HEK293 (cell line): ENCODE results near the gene RPS21.

ENCODE experiments used
- CTCF ChIA-PET: fragments of 350-600 bp; formaldehyde crosslinking; extraction: SDS; loops from one replicate; lab custom pipeline; 2021; ENCODE audit warnings: antibody characterized with exemption; lab: Yijun Ruan, JAX
- POLR2A ChIA-PET: fragments of 300-600 bp; formaldehyde crosslinking; extraction: SDS; loops from one replicate; lab custom pipeline; 2020; ENCODE audit warnings: antibody characterized with exemption, inconsistent platforms; lab: Yijun Ruan, JAX
- H3K27ac ChIP-seq: fragments of 200-500 bp; sonication (Bioruptor generic); 2 replicates; pipeline ENCODE4 v1.5.1; 2014; ENCODE audit warnings: low read depth, low read length, control low read depth, inconsistent platforms; ENCODE audit errors: extremely low read depth
- H3K36me3 ChIP-seq, 2 experiments: fragments of 200-500 bp in 1 of 2; sonication (Bioruptor generic) in 1 of 2; 1 replicate in 1 of 2; 2 replicates in 1 of 2; pipeline ENCODE4 v1.5.1; 2014 to 2017; ENCODE audit warnings: inconsistent platforms in 2 of 2, low read length in 2 of 2; ENCODE audit not compliant: control insufficient read depth in 2 of 2, insufficient read depth in 1 of 2
- H3K4me1 ChIP-seq: fragments of 200-500 bp; sonication (Bioruptor generic); 2 replicates; pipeline ENCODE4 v1.5.1; 2014; ENCODE audit warnings: mild to moderate bottlenecking, low read length, inconsistent platforms; ENCODE audit not compliant: control insufficient read depth, insufficient read depth
- H3K4me3 ChIP-seq: 2 replicates; pipeline ENCODE4 v1.5.1; 2011; ENCODE audit warnings: low read depth, mild to moderate bottlenecking, control low read depth, low read length, moderate library complexity
- H3K9me3 ChIP-seq: fragments of 200-500 bp; sonication (Bioruptor generic); 2 replicates; pipeline ENCODE4 v1.5.1; 2014; ENCODE audit warnings: low read depth, low read length, inconsistent platforms; ENCODE audit not compliant: control insufficient read depth, insufficient read depth
- CTCF ChIP-seq: fragments of 450-650 bp; formaldehyde crosslinking; IDR thresholded peaks from 2 replicates; pipeline ENCODE4 v1.5.1; 2016; ENCODE audit warnings: missing biosample characterization, missing genetic modification characterization
- GLIS1 ChIP-seq: fragments of 450-650 bp; formaldehyde crosslinking; IDR thresholded peaks from 2 replicates; pipeline ENCODE4 v1.5.1; 2016; ENCODE audit warnings: missing biosample characterization, missing genetic modification characterization
- KLF1 ChIP-seq: fragments of 450-650 bp; formaldehyde crosslinking; IDR thresholded peaks from 2 replicates; pipeline ENCODE4 v1.5.1; 2016; ENCODE audit warnings: missing biosample characterization, missing genetic modification characterization
- KLF10 ChIP-seq: fragments of 450-650 bp; IDR thresholded peaks from 2 replicates; pipeline ENCODE4 v1.5.1; 2018; ENCODE audit warnings: missing biosample characterization, mild to moderate bottlenecking, missing genetic modification characterization
- PRDM6 ChIP-seq: fragments of 450-650 bp; formaldehyde crosslinking; IDR thresholded peaks from 2 replicates; pipeline ENCODE4 v1.5.1; 2017; ENCODE audit warnings: missing biosample characterization, missing genetic modification characterization
- REST ChIP-seq: fragments of 450-650 bp; formaldehyde crosslinking; IDR thresholded peaks from 2 replicates; pipeline ENCODE4 v1.5.1; 2016; ENCODE audit warnings: missing biosample characterization, missing genetic modification characterization
- ZBTB1 ChIP-seq: fragments of 450-650 bp; formaldehyde crosslinking; IDR thresholded peaks from 2 replicates; pipeline ENCODE4 v1.5.1; 2016; ENCODE audit warnings: missing biosample characterization, missing genetic modification characterization
- ZBTB17 ChIP-seq: fragments of 450-650 bp; formaldehyde crosslinking; IDR thresholded peaks from 2 replicates; pipeline ENCODE4 v1.5.1; 2016; ENCODE audit warnings: missing biosample characterization, missing genetic modification characterization
- ZIC2 ChIP-seq: fragments of 450-650 bp; formaldehyde crosslinking; IDR thresholded peaks from 2 replicates; pipeline ENCODE4 v1.5.1; 2016; ENCODE audit warnings: missing biosample characterization, missing genetic modification characterization
- ZNF121 ChIP-seq: fragments of 450-650 bp; formaldehyde crosslinking; IDR thresholded peaks from 2 replicates; pipeline ENCODE4 v1.5.1; 2016; ENCODE audit warnings: missing biosample characterization, missing genetic modification characterization
- ZNF140 ChIP-seq: fragments of 450-650 bp; formaldehyde crosslinking; IDR thresholded peaks from 2 replicates; pipeline ENCODE4 v1.5.1; 2016; ENCODE audit warnings: missing biosample characterization, missing genetic modification characterization
- ZNF274 ChIP-seq, 2 experiments: fragments of 200-500 bp in 1 of 2; fragments of 450-650 bp in 1 of 2; sonication (Bioruptor generic) in 1 of 2; formaldehyde crosslinking in 1 of 2; IDR thresholded peaks; 2 replicates each; pipeline versions ENCODE4 v1.5.1 to v1.6.1; 2014 to 2016; ENCODE audit warnings: borderline replicate concordance in 1 of 2, inconsistent platforms in 1 of 2, low read length in 1 of 2, missing biosample characterization in 1 of 2, missing genetic modification characterization in 1 of 2
- ZNF324 ChIP-seq: fragments of 450-650 bp; formaldehyde crosslinking; IDR thresholded peaks from 2 replicates; pipeline ENCODE4 v1.5.1; 2016; ENCODE audit warnings: missing biosample characterization, missing genetic modification characterization
- ZNF433 ChIP-seq: fragments of 450-650 bp; formaldehyde crosslinking; IDR thresholded peaks from 2 replicates; pipeline ENCODE4 v1.5.1; 2016; ENCODE audit warnings: missing biosample characterization, missing genetic modification characterization, low read depth
- ZNF449 ChIP-seq: fragments of 450-650 bp; formaldehyde crosslinking; IDR thresholded peaks from 2 replicates; pipeline ENCODE4 v1.5.1; 2017; ENCODE audit warnings: missing biosample characterization, mild to moderate bottlenecking, missing genetic modification characterization, moderate library complexity
- ZNF580 ChIP-seq: fragments of 450-650 bp; formaldehyde crosslinking; IDR thresholded peaks from 2 replicates; pipeline ENCODE4 v1.5.1; 2016; ENCODE audit warnings: missing biosample characterization, missing genetic modification characterization
- ZNF585B ChIP-seq: fragments of 450-650 bp; formaldehyde crosslinking; IDR thresholded peaks from 2 replicates; pipeline ENCODE4 v1.5.1; 2016; ENCODE audit warnings: missing biosample characterization, missing genetic modification characterization
- ZNF621 ChIP-seq: fragments of 450-650 bp; formaldehyde crosslinking; IDR thresholded peaks from 2 replicates; pipeline ENCODE4 v1.5.1; 2017; ENCODE audit warnings: missing biosample characterization, missing genetic modification characterization
- ZNF654 ChIP-seq: fragments of 450-650 bp; formaldehyde crosslinking; IDR thresholded peaks from 2 replicates; pipeline ENCODE4 v1.5.1; 2016; ENCODE audit warnings: low read depth, missing biosample characterization, missing genetic modification characterization
- ZNF768 ChIP-seq: fragments of 450-650 bp; formaldehyde crosslinking; IDR thresholded peaks from 2 replicates; pipeline ENCODE4 v1.5.1; 2018; ENCODE audit warnings: missing biosample characterization, mild to moderate bottlenecking, missing genetic modification characterization
- TF ChIP-seq, protein P1 (sequence below): fragments of 450-650 bp; formaldehyde crosslinking; IDR thresholded peaks from 2 replicates; pipeline ENCODE4 v1.5.0; 2017; ENCODE audit warnings: missing biosample characterization, missing genetic modification characterization, borderline replicate concordance

RPS21 gene

DNA sequence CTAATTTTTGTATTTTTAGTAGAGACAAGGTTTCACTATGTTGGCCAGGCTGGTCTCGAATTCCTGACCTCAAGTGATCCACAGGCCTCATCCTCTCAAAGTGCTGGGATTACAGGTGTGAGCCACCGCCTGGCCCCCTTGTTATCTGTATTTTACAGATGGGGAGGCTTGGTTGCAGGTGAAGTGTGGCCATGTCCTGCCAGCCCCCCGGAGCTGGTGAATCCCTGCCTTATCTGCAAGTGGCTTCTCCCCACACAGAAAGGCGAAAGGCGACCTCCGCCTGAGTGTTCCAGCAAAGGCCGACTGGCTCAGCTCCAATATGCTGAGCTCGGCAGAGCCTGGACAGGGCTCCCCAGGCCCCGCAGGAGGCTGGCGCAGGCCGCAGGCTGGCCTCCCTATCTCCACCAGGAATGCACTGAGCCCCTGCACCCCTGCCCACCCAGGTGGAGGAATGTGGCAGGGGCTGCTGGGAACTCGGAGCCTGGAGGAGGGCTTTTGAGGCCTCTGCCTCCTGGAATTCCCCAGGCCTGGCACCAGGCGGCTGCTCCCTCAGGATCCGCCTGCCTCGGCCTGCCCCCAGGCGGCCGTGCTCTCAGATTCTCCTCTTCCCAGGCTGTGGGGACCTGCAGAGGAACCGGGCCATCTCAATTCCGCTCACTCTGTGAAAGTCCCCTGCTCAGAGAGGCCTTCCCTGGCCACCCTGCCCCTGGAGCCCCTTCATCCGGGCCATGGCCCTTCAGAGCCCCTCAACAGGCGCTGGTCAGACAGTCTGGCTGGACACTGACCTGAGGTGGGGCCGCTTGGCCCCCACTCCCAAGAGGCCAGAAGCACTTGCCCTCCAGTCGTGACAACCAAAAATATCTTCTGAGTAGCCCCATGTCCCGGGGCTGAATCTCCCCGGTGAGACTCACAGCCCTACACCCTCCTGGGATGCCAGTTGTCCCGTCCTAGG lies 10.5 kb upstream of the RPS21 start:
- no peak overlapping the region for H3K4me3 ChIP-seq
- ChIA-PET POLR2A (interaction anchor here (0.6 to 0.8 kb wide), 2 partner anchors 70 to 492 kb away, joined by 3 to 5 read pairs; no protein-coding TSS in a partner anchor), CTCF (interaction anchor here (0.6 to 0.9 kb wide), 2 partner anchors 9 to 11 kb away, joined by 3 read pairs; partner anchors contain the start of gene LAMA5)
- no peaks in the 10 kb centered on the region; the same call in 1 of the 2 replicates for H3K4me1 ChIP-seq
- TF ChIP-seq ZNF140 (tag by site-specific recombination) (peak; percentile 43; the same call in 1 of the 2 replicates), ZNF449 (tag by site-specific recombination) (peak; percentile 16; the same call in 1 of the 2 replicates), CTCF (tag by site-specific recombination) (peak; percentile 74), ZNF654 (tag by site-specific recombination) (no peak), ZBTB17 (tag by site-specific recombination) (0 out of 2 replicates have a peak, but pooled peaks have one; percentile 16), ZNF274 (IDR thresholded peaks at IDR 0.05; ENCODE audit: low read length) (no peak), ZNF274 (tag by site-specific recombination; IDR thresholded peaks at IDR 0.05; ENCODE audit: borderline replicate concordance) (no peak), GLIS1 (tag by site-specific recombination) (peak; percentile 71), ZNF121 (tag by site-specific recombination) (no peak), ZBTB1 (no peak), REST (no peak), ZNF621 (no peak), ZIC2 (peak; percentile 42; the same call in 1 of the 2 replicates)
- H3K27ac ChIP-seq: no peak overlapping the region
- H3K36me3 ChIP-seq: no peaks in the 10 kb centered on the region
- no peaks in the 10 kb centered on the region for H3K9me3 ChIP-seq

GRCh38 chr20:62377064-62377461 lies 9.8 kb upstream of the RPS21 start:
- no peaks in the 10 kb centered on the region; the same call in 1 of the 2 replicates for H3K4me1 ChIP-seq
- no peak overlapping the region for H3K27ac ChIP-seq
- H3K36me3 ChIP-seq: peaks cover 0 to 5% of the 10 kb centered on the region in 2 experiments; a peak in 2 of 3 replicates
- ChIA-PET CTCF (interaction anchor here (0.6 kb wide), 1 partner anchor 11 kb away, joined by 3 read pairs; no protein-coding TSS in a partner anchor), POLR2A (interaction anchor here (0.5 kb wide), 1 partner anchor 33 kb away, joined by 4 read pairs; no protein-coding TSS in a partner anchor)
- no peaks in the 10 kb centered on the region for H3K9me3 ChIP-seq
- no peak overlapping the region for H3K4me3 ChIP-seq
- TF ChIP-seq KLF1: no peak
- TF ChIP-seq ZNF580 (tag by site-specific recombination): no peak
- TF ChIP-seq ZNF324 (tag by site-specific recombination): no peak
- TF ChIP-seq KLF10: no peak
- TF ChIP-seq ZNF768 (tag by site-specific recombination): no peak
- no peak for TF ChIP-seq PRDM6
- TF ChIP-seq, protein P1, sequence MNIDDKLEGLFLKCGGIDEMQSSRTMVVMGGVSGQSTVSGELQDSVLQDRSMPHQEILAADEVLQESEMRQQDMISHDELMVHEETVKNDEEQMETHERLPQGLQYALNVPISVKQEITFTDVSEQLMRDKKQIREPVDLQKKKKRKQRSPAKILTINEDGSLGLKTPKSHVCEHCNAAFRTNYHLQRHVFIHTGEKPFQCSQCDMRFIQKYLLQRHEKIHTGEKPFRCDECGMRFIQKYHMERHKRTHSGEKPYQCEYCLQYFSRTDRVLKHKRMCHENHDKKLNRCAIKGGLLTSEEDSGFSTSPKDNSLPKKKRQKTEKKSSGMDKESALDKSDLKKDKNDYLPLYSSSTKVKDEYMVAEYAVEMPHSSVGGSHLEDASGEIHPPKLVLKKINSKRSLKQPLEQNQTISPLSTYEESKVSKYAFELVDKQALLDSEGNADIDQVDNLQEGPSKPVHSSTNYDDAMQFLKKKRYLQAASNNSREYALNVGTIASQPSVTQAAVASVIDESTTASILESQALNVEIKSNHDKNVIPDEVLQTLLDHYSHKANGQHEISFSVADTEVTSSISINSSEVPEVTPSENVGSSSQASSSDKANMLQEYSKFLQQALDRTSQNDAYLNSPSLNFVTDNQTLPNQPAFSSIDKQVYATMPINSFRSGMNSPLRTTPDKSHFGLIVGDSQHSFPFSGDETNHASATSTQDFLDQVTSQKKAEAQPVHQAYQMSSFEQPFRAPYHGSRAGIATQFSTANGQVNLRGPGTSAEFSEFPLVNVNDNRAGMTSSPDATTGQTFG: no peak
- TF ChIP-seq ZNF433 (tag by site-specific recombination): no peak
- no peak for TF ChIP-seq ZNF585B
